NK-92 treated with Interleukin-12 subunit alpha and Interleukin-12 subunit beta, amount 100 ng/mL, for 24 hours (cell line): Measurements from ENCODE around the gene PDE4B.

Source experiments
- DNase-seq: peaks from one replicate; lab custom pipeline; 2025; lab: John Stamatoyannopoulos, UW

Gene PDE4B

GRCh38 chr1:66364578-66365391 lies 572.1 kb downstream of the PDE4B start:
- no peak for DNase-seq

- no peak for DNase-seq
Measured at GRCh38 chr1:66365635-66366034, 572.9 kb downstream of the PDE4B start.

GRCh38 chr1:66366634-66367033 lies 573.9 kb downstream of the PDE4B start:
- no peak for DNase-seq

- DNase-seq: no peak
Measured at GRCh38 chr1:66367369-66367768, 574.7 kb downstream of the PDE4B start.

GRCh38 chr1:66368261-66368660 lies 575.6 kb downstream of the PDE4B start:
- DNase-seq: no peak

GRCh38 chr1:66370462-66370971 lies 577.8 kb downstream of the PDE4B start:
- DNase-seq: no peak

GRCh38 chr1:66371233-66372005 lies 578.7 kb downstream of the PDE4B start:
- no peak for DNase-seq

- no peak for DNase-seq
Measured at GRCh38 chr1:66372522-66373101, 579.9 kb downstream of the PDE4B start.

GRCh38 chr1:66373157-66373591 lies 580.5 kb downstream of the PDE4B start:
- no peak for DNase-seq

- no peak for DNase-seq
Measured at GRCh38 chr1:66374148-66374547, 581.5 kb downstream of the PDE4B start.

- DNase-seq: no peak
Measured at GRCh38 chr1:66374561-66375111, 581.9 kb downstream of the PDE4B start.

GRCh38 chr1:66375125-66375524 lies 582.4 kb downstream of the PDE4B start:
- DNase-seq: no peak

- DNase-seq: no peak
Measured at GRCh38 chr1:66380452-66381212, 587.9 kb downstream of the PDE4B start.

GRCh38 chr1:66381621-66382275 lies 589.1 kb downstream of the PDE4B start:
- DNase-seq: no peak

GRCh38 chr1:66383168-66383567 lies 590.5 kb downstream of the PDE4B start:
- DNase-seq: no peak

- no peak for DNase-seq
Measured at GRCh38 chr1:66383611-66384010, 590.9 kb downstream of the PDE4B start.

- no peak for DNase-seq
Measured at GRCh38 chr1:66384258-66384921, 591.7 kb downstream of the PDE4B start.

- no peak for DNase-seq
Measured at GRCh38 chr1:66386712-66387111, 594.0 kb downstream of the PDE4B start.

GRCh38 chr1:66388913-66389312 lies 596.2 kb downstream of the PDE4B start:
- no peak for DNase-seq

- DNase-seq: no peak
Measured at GRCh38 chr1:66393586-66394287, 601.0 kb downstream of the PDE4B start.
